ENCODE measurements around the gene AGMO.
"Not testable (repeated sequence)": the region's sequence is repeated elsewhere in the genome, so short reads cannot be mapped to it uniquely, and the experiment has no call there.

The AGMO gene

DNA sequence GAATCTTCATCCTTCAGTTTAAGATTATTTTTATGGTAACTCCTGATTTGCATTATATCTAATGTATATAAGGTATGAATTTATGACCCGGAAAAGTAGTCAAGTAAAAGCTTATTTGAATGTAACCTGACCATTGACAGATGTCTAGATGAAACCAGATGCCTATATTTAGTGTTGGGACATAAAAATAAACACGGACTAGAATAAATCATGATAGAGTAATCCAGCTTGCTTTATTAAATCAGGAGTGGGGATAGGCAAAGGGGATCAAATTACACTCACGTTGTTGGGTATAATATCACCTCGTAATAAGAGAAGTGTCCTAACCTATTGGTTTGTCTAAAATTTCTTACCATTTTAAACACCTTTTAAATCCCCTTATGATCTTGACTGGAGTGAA is 244.6 kb downstream of the AGMO start:
- DNase-seq (ENCODE audit: low read depth in 2 of 2), result no peak

DNA sequence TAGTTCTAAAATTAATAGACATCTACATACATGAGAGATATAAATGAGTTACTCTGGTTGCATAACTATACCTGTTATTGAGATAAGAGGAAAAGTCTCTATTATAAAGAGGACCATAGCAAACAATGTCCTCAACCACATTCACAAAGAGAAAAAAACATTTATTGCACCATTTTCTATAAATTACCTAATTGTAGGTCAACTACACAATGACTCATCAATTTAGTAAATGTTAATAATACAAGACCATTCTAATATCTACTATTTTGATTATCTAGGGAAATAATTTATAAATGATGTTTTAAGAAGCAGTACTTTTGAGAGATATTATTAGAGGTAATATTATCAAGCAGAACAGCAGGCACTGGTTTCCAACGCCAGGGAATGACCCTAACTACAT is 246.1 kb downstream of the AGMO start:
- DNase-seq (ENCODE audit: low read depth in 2 of 2), result no peak

DNA sequence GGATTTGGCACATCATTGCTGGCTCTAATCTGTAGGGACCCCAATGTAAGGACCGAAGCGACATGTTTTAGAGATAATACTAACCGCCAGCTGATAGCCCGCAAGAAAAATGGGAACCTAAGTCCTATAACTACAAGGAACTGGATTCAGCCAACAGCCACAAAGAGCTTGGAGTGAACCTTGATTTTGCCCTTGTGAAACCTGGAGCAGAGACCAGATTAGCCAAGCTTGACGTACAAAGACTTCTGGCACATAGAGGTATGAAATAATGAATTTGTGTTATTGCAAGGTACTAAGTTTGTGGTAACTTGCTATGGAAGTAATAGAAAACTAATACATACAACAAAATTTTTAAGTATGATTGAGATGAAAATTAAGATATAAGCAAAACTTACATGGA is 246.9 kb downstream of the AGMO start:
- DNase-seq (ENCODE audit: low read depth in 2 of 2), result no peak

DNA sequence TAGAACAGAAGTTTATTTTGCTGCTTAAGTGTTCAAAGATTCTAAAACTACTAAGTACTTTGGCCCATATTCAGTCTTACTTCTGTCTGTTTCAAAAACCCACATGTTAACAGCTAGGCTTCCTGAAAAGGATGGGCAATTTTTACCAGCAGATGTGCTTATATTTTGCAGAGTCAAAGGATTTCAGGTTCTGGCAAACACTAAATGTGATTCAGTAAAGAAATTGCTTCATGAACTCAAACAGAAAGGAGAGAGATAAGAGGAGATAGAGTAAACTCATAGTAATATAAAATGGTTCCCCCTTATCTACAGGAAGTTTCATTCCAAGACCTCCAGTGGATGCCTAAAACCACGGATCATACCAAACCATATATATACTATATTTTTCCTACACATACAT is 248.5 kb downstream of the AGMO start:
- no peak for DNase-seq (ENCODE audit: low read depth in 2 of 2)

DNA sequence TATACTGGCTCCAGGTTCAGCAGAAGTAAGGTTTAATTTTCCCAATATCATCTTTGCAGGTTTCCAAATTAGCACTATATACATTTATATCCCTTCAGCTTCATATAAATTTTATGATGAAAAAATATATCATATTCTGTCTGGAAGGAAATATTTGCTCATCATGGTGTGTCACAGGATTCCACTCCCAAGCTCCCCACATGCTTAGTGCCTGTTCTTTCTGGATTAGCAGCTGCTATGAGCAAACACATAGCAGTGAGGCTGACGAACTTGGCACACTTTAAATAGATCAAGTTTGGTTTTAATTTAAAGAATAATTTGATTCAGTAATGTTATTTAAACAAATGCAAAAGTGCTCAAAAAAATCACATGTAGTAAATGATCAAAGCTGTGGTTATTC is 251.9 kb downstream of the AGMO start:
- DNase-seq (ENCODE audit: low read depth in 2 of 2), result no peak

DNA sequence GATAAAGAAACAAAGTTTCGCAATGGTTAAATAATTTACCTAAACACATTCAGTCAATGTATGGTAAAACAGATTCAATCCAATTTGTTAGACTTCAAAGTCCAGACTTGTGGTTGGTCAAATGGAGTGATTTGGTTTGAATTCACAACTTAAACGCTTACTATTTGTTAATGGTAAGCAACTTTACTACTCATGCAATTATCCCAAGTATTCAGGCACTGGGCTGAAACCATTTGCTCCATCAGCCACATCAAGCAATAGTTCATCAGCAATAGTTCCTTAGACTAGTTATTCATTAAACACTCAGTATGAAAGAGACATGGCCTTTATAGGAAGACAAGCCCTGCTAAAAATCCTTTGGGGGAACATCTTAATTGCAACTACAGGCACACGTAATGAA is 253.0 kb downstream of the AGMO start:
- DNase-seq (ENCODE audit: low read depth in 2 of 2), result no peak

DNA sequence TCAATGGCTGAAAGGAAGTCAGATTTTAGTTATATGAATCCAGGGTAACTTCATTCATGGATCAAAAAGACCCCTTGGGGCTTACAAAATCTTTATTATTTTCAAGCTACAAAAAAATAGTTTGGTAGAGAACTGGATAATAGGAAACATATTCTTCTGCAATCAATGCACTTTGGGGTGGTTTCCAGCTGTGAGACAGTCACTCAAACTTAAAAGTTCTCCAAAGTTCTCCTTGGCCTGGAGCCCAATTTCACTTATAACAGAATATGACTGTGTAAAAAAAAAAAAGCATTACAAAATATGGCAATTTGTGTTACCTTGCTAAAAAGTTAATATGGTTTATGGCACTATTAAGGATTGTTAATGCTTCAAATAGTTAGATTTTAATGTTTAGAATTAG is 255.5 kb downstream of the AGMO start:
- DNase-seq (ENCODE audit: low read depth in 2 of 2), result no peak

DNA sequence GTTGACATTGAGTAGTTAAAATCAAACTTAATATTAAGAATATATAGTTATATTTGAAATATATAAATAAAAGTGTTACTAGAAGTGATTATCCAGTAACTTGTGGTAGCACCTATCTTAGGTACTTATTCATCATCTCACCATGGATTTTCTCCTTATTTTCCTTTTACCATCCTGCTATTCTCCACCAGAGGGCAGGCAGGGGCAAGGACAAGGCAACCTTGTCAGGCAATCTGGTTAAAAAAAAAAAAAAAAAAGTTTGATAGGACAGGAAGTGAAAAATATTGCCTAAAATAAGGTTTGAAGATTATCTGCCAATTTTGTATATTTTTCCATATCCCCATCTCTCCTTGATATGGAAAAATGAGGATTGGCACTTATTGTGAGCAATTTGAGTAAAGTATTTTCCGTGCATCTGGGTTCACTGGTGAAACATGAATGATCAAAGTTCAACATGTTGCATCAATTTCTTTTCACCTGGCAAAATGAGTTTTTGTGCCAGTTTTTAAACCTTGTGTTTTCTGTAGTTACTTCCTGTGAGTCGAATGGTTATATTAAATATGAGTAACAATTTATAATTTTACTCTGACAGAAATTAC is 256.7 kb downstream of the AGMO start:
- DNase-seq (ENCODE audit: low read depth in 2 of 2), result no peak

DNA sequence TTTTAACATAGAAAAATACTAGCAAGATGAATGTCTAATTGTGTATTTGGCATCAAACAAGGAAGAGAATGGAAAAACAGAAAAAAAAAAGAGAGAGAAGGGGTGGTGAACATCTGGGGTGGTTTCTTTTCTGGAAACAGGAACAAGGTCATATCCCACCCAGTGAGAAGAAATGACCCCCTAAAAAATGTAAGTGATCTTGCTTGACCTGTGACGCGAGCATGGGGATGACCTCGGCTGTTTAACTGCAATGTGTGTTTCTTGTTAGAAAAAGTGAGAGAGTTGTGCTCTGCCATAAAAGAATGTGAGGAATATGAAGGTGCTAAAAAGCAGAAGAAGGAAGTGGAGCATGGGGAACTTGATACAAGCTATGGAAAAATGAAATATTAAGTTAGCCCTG is 258.5 kb downstream of the AGMO start:
- no peak for DNase-seq (ENCODE audit: low read depth in 2 of 2)

DNA sequence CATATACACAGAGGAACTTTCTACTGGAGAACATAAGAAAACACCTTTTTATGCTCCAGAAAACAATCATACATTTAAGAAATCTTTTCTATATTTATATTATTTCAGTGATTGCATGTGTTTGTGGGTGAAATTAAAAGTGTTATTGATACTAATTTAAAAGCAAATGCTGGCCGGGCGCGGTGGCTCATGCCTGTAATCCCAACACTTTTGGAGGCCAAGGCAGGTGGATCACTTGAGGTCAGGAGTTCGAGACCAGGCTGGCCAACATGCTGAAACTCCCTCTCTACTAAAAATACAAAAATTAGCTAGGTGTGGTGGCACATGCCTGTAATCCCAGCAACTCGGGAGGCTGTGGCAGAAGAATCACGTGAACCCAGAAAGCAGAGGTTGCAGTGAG is 260.8 kb downstream of the AGMO start:
- DNase-seq (ENCODE audit: low read depth in 2 of 2), result not testable (repeated sequence)

DNA sequence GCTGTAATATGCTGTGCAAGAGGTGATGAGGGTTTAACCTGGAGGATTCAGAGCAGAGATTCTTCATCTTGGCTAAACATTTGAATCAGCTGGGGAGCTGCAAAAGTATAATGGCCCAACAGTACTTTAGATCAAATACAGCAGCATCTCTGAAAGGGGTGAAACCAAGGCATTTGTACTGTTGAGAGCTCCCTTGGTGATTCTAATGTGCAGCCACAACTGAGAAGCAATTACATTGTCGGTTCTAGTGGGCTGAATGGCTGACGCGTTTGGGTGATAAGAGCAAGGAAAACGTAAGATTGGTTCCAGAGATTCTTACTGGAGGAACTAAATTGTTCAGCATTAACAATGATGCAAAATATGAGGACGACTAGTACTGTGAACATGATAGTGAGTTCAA is 269.7 kb downstream of the AGMO start:
- DNase-seq (ENCODE audit: low read depth in 2 of 2), result no peak

DNA sequence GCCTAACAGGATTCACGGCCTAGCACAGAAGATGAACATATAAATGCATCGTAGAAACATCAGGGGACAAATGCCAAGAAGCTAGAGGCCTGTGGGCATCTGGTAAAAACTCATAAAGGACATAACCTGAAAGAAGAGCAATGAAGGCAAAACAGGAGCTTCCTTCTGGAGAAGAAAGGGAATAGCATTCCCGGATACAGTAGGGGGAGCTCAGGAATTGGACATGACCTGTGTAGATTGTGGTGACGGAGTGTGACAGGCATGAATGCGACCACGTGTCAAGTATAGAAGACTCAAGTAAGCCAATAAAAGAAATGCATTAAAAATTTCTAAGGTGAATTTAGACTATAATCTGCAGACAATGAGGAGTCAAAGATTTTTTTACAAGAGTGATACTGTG is 270.1 kb downstream of the AGMO start:
- no peak for DNase-seq (ENCODE audit: low read depth in 2 of 2)

DNA sequence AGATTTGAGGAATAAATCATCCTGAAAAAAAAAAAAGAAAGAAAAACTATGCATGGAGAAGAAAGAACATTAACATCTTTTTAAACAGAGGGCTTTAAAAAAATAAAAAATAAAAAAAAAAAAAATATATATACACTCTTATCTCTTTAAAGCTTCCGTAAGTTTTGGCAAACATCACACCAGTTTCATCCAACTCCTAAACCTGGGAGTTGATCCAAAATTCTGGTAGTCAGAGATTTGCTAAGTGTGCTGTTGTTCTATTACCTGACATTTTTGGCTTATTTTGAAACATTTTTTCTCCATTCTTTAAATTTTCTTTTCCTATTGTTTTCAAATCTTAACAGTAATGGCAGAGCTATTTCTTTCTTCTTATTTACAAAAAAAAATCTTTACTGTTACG is 273.1 kb downstream of the AGMO start:
- DNase-seq (ENCODE audit: low read depth in 2 of 2), result no peak

DNA sequence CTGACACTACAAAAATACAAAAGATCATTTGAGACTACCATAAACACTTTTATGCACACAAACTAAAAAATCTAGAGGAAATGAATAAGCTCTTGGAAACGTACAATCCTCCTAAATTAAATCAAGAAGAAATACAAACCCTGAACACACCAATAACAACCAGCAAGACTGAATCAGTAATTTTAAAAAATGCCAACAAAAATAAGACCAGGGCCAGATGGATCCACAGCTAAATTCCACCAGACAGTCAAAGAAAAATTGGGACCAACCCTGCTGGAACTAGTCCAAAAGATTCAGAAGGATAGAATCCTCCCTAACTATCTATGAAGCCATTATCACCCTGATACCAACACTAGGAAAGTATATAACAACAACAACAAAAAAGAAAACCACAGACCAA is 277.4 kb downstream of the AGMO start:
- no peak for DNase-seq (ENCODE audit: low read depth in 2 of 2)

DNA sequence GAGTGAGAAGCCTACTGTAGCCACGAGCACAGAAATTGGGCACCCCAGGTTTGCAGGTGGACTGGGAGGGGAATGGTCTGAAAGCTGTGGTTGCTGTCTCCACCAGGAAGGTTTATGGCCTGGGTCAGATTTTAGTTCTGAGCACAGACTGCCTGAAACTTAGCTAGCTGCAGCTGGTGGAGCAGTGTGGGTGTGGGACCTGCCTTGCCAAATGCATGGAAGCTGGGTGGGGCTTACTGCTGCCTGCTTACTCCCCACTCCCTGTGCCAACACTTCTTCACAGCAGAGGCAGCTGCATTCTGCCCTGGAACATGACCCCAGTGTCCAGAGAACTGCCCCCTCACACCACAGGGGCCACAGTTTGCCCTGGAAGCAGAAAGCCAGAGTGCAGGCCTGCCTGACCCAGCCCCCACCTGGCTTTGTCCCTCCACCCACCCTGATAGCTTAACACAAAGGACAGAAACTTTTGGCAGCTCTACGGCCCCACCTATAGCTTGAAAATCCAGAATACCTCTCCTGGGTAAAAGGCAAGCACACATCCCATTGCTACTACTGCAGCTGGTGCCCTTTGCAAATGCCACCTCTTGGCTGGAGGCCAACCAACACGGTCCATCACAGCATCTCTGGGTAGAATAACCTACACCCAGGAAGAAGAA is 281.6 kb downstream of the AGMO start:
- DNase-seq (ENCODE audit: low read depth in 2 of 2), result no peak

DNA sequence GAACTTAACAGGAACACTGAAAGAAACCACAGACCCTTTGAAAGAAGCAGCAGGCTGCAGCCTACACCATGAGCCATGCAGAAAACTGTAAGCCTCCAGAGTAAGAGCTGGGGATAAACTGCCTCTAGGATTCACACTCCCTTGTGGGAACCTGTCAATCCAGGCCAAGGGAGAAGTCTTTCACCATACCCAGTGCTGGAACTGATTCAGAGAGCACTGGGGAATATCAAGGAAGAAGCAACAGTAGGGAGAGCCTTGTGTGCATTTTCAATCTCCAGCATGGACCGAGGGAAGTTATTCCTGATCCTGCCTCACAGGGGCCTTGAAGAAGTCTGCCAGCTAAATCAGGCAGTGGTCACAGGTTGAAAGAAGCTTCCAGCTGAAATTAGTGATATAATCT is 282.2 kb downstream of the AGMO start:
- DNase-seq (ENCODE audit: low read depth in 2 of 2), result no peak

DNA sequence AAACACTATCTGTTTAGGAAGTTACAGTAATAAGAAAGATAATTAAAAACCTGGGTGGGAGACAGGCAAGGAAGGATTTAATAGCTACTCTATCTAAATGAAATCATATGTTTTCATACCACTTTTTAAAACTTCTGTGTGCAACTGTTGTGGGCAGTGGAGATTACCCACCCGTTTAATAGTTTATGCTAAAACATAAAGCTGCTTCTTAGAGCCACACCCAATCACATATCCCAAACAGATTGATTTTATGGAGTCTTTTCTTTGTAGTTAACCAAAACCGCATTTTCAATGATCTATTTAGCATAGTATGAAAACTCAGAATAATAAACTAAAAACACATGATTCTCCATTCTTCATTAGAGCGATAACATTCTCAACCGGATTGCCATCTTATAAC is 304.1 kb downstream of the AGMO start:
- DNase-seq (ENCODE audit: low read depth in 2 of 2), result no peak

DNA sequence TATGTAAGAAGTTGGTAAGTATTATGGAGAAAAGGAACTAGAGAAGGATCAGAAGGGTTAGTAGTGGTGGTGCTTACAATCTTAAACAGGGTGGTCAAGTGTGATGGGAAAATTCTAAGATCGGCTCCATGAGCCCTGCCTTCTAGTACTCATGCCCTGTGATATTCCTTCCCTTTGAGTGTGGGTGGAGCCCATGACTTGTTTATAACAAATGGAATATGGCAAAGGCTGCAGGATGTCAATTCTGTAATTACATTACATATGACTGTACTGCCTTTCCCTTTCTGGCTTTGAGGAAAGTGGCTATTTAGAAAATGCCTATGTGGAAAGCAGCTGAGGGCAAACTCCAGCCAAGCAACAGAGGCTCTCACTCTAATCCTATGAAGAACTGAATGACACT is 309.6 kb downstream of the AGMO start:
- DNase-seq (ENCODE audit: low read depth in 2 of 2), result no peak

DNA sequence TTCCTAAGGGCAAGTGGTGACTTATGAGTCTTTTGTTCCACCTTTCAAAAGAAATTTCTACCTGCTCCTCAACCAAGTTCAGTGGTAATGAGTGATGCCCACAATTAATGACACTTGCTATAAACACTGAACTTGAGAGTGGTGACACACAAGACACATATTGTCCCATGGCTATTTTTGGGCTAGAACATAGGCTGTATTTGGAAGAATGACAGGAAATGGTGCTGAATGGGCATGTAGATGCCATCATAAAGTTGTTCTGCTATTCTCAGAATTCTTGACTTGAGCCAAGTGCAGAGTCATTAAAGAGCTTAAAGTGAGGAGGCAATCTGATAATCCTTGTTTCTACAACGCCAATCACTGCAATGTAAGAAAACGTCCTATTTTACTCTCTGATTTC is 313.3 kb downstream of the AGMO start:
- DNase-seq (ENCODE audit: low read depth in 2 of 2), result no peak

DNA sequence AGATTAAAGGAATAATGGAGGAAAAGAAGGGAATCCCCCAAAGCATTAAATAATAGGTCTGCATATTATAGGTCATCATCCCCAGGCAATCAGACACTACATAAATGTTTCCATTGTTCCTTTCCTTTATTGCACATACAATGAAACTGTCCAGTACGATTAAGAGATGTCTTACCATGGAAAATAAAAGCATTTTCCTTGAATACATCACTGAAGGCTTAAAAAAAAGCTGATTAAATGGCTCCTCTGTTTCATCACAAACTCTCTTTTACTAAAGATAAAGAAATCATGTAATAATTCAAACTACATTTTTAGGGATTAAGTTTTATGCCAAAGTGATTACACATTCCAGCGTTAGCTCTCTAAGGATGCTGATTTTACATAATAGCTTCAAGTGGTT is 316.0 kb downstream of the AGMO start:
- DNase-seq (ENCODE audit: low read depth in 2 of 2), result no peak

DNA sequence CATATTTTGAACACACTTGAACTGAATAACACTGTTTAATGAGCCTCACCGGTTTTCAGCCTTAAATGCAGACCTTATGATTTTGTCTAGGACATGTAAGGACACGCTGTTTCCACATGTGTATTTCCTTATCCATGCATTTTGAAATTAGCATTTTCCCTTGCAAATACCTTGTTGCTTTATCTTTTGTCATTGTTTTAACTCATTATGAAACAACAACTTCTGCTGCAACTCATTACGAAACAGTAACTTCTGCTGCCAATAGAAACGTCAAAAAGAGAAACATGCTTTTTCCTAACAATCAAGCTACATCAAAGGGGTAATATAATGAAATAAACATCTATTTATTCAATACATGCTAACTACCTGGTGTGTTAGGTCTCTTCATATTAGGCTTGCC is 322.0 kb downstream of the AGMO start:
- no peak for DNase-seq (ENCODE audit: low read depth in 2 of 2)

DNA sequence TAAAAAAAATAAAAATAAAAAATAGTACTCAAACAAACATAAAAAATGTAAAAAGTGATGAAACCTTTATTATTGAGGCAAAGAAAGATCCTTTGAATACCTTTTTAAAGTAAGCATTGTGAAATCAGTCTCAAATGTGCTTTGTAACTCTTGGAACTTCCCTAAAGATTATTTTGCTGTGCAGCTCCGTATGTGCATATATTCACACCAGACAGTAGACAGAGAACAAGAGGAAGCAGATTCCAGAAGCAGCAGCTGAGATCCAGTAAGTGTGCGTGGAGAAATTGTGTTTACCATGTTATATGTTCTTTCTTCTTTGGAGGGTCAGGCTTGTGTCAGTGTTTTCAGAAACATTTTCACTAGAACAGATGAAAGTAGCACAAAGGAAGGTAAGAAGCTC is 324.9 kb downstream of the AGMO start:
- no peak for DNase-seq (ENCODE audit: low read depth in 2 of 2)

DNA sequence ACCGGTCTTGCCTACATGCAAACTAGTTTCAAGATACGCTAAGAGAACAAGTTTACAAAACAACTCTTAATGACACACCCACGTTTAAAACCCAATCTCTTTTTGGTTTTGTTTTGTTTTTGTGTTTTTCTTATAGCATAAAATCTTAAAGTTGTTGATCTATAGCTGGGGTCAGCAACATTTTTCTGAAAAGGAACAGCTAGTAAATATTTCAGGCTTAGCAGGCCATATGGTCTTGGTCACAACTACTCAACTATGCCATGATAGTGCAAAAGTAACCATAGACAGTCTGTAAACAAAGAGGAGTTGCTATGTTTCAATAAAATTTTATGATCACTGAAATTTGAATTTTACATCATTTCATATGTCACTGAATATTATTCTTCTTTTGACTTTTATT is 327.4 kb downstream of the AGMO start:
- no peak for DNase-seq (ENCODE audit: low read depth in 2 of 2)

DNA sequence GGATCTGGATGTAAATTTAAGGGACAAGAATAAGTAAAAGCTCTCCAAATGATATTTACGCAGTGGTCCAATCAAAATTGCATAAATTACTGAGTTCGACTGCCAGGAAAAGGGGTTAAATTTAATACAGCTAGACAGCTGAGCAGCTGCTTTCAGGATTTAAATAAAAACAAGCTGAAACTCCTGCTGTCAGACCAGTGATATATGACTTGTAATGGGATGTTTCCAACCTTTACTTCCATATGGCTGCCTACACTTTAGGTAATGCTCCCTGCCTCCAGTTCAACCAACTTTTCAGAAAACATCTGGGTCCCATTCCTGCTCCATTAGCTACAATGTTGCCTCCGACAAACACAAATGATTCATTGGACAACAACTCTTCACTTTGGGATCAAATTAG is 333.0 kb downstream of the AGMO start:
- DNase-seq (ENCODE audit: low read depth in 2 of 2), result no peak

Measured in activated CD8-positive, alpha-beta memory T cell treated with anti-CD3 and anti-CD28 coated beads for 4 hours (primary cell).